ENCODE results near the gene SH2D6. TPM values are rescaled to one million over a fixed set of nuclear protein-coding genes. Genes with fewer than 3 reads are reported as not detected.

Gene SH2D6
- total and polyA plus RNA-seq, 2 of the 8 experiments (the other 6 are each of a cell fraction or from before 2014, with no cell fraction given) = 0.42 TPM; not detected in 1

DNA sequence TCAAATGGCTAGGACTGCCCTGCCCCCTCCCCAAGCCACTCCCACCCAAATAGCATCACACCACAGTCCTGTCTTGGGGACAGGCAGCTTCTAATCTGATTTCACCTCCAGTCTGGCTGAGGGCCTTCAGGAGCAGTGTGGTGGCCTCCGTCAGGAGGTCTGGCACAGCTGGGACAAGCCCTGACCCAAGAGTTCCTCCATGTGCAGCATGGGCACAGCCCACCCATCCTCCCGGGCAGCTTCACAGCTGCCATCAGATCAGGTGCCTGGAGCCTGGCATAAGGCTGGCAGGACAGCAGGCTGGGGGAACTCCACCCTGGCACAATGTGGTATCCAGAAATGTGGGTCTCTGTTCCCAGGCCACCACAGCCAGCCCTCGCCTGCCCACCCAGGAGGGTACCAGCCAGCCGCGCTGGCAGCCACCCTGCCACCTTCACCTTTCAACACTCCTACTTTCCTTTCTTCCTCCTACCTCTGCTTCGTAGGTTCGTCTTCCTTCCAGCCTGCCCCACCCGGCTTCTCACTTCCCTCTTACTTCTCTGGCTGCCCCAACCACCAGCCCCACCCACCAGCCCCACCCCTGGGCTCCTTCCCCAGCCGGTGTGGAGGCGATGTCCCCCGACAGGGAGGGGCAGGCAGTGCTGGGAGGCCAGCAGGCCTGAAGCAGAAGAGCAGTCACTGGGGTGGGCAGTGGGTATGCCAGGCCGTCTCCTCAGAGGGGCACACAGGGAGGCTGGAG lies 8.5 kb upstream of the SH2D6 start, which contains the start of gene CAPG:
Gene CAPG (minus strand): TSS at position 522 of the 739 bp plus-strand sequence. CDS start 8,221 bp downstream, outside the sequence.
- H3K9ac ChIP-seq (replicated peaks in 1 of 4; ENCODE audit: extremely low read depth in 1 of 4, low read depth in 3 of 4, low read length in 3 of 4) = no peak within 1 kb of the TSS; a peak in 1 of 7 replicates
- peak within 1 kb of the TSS; percentile 29; the same call in 1 of the 2 replicates for H4K8ac ChIP-seq (ENCODE audit: extremely low read depth, insufficient read depth, low read length)
- peak within 1 kb of the TSS; percentile 88 for H4K91ac ChIP-seq (replicated peaks; ENCODE audit: insufficient read length, low read length)
- H2BK5ac ChIP-seq (ENCODE audit: low read depth, low read length) = peak within 1 kb of the TSS; percentile 61; the same call in 1 of the 2 replicates
- WGBS, 2 experiments (ENCODE audit: extremely low coverage in 1 of 2, insufficient coverage in 1 of 2, insufficient read length in 1 of 2, insufficient replicate concordance in 2 of 2, low coverage in 1 of 2, low lambda C conversion rate in 2 of 2, missing lambda C conversion rate in 1 of 2) = 58% methylated on average over 6 of the region's 12 CpGs; no CpG with 5 or more reads in 1 of the 2 experiments
- no peak within 1 kb of the TSS for H3K23ac ChIP-seq (ENCODE audit: insufficient read length)
- H4K5ac ChIP-seq (ENCODE audit: insufficient read length, low read depth, low read length) = peak within 1 kb of the TSS; percentile 9
- peak within 1 kb of the TSS; percentile 92; the same call in 1 of the 2 replicates for H2BK12ac ChIP-seq (ENCODE audit: low read depth, low read length)
- H3K4me3 ChIP-seq (ENCODE audit: extremely low read depth in 1 of 4, insufficient read depth in 2 of 4, low read depth in 3 of 4, low read length in 4 of 4) = peak within 1 kb of the TSS in 1 of 4 experiments; percentile 28; a peak in 1 of 8 replicates
- CTCF ChIA-PET (ENCODE audit: partially characterized antibody) = interaction anchor here (1.3 to 7.2 kb wide), 4 partner anchors 10 to 144 kb away, joined by 3 to 58 read pairs (median 10); partner anchors contain the start of gene SH2D6
- peak within 1 kb of the TSS; percentile 50 to 81 for H3K4me2 ChIP-seq (ENCODE audit: insufficient read depth in 1 of 2, low read depth in 2 of 2, low read length in 2 of 2)
- H3K23me2 ChIP-seq (ENCODE audit: low read depth, low read length) = peaks cover 8% of the 10 kb centered on the region; the same call in 1 of the 2 replicates
- H3K27me3 ChIP-seq (replicated peaks in 1 of 4; ENCODE audit: control insufficient read depth in 3 of 4, extremely low read depth in 1 of 4, insufficient read depth in 3 of 4, low read length in 3 of 4) = peaks cover 0 to 3% (median 1%) of the 10 kb centered on the region in 4 experiments; a peak in 1 of 7 replicates
- H2AK5ac ChIP-seq (ENCODE audit: low read depth, low read length) = peak within 1 kb of the TSS; percentile 82; the same call in 1 of the 2 replicates
- peak within 1 kb of the TSS; percentile 92; the same call in 1 of the 2 replicates for H2BK15ac ChIP-seq (ENCODE audit: low read length)
- H3K14ac ChIP-seq (ENCODE audit: insufficient read length) = no peak within 1 kb of the TSS
- no peak within 1 kb of the TSS for H2AFZ ChIP-seq (ENCODE audit: low read length)
- no peak within 1 kb of the TSS for H3K27ac ChIP-seq (ENCODE audit: low read depth, low read length)
- peak within 1 kb of the TSS; percentile 19 for H3K4ac ChIP-seq (replicated peaks; ENCODE audit: insufficient read length, low read depth, low read length)
- H3K56ac ChIP-seq (replicated peaks; ENCODE audit: insufficient read length, low read depth, low read length) = peak within 1 kb of the TSS; percentile 69
- peak within 1 kb of the TSS; percentile 87 for H3K18ac ChIP-seq (ENCODE audit: extremely low read depth, low read length)
- H4K20me1 ChIP-seq (replicated peaks in 1 of 2; ENCODE audit: control insufficient read depth in 1 of 2, insufficient read depth in 2 of 2, low read length in 2 of 2) = no peaks in the 10 kb centered on the region
- peaks cover 5 to 19% (median 15%) of the 10 kb centered on the region in 4 experiments for H3K4me1 ChIP-seq (replicated peaks in 1 of 4; ENCODE audit: control insufficient read depth in 3 of 4, insufficient read depth in 4 of 4, low read length in 3 of 4)
- no peak for FAIRE-seq
- H3K79me1 ChIP-seq (ENCODE audit: low read depth, low read length) = peaks cover 5% of the 10 kb centered on the region
- no peaks in the 10 kb centered on the region for H3K36me3 ChIP-seq (ENCODE audit: control insufficient read depth in 2 of 4, insufficient read depth in 4 of 4, low read length in 3 of 4)
- no peaks in the 10 kb centered on the region for H3K79me2 ChIP-seq (ENCODE audit: control insufficient read depth in 1 of 2, insufficient read depth in 2 of 2, low read length in 2 of 2)
- POLR2A ChIA-PET (ENCODE audit: partially characterized antibody) = interaction anchor here (1.0 to 55.3 kb wide), 5 partner anchors 10 to 137 kb away, joined by 3 to 1889 read pairs (median 4); partner anchors contain the start of genes GGCX and MAT2A
- H2BK20ac ChIP-seq (ENCODE audit: low read length) = peak within 1 kb of the TSS; percentile 77; the same call in 1 of the 2 replicates
- peak within 1 kb of the TSS; percentile 10 for H2BK120ac ChIP-seq (replicated peaks; ENCODE audit: low read depth, low read length)
- no peaks in the 10 kb centered on the region for H3K9me3 ChIP-seq (ENCODE audit: insufficient read depth in 2 of 2, low read depth in 1 of 2, low read length in 1 of 2)
- peak in 1 of 2 experiments; percentile 53 for DNase-seq (ENCODE audit: low read depth in 1 of 2, low spot score in 2 of 2)
- TF ChIP-seq EZH2 (IDR thresholded peaks at IDR 0.05; ENCODE audit: low read depth, low read length, severe bottlenecking) (no peak), CTBP2 (IDR thresholded peaks at IDR 0.05; ENCODE audit: borderline replicate concordance, insufficient read depth, insufficient read length, low read length) (no peak), PHF8 (conservative IDR thresholded peaks at IDR 0.05; ENCODE audit: low read depth, low read length) (no peak), NANOG (IDR thresholded peaks at IDR 0.05; ENCODE audit: insufficient read depth, low read depth, low read length, poor library complexity, severe bottlenecking) (no peak), TAF1 (IDR thresholded peaks at IDR 0.05; ENCODE audit: low read depth, low read length) (no peak), HDAC6 (IDR thresholded peaks at IDR 0.05; ENCODE audit: low read depth, low read length) (no peak), CHD2 (IDR thresholded peaks at IDR 0.05; ENCODE audit: low read length) (no peak), SP4 (IDR thresholded peaks at IDR 0.05; ENCODE audit: low read length) (no peak), RNF2 (IDR thresholded peaks at IDR 0.05; ENCODE audit: borderline replicate concordance, low read depth, low read length, missing control alignments, poor library complexity, severe bottlenecking) (no peak)
- TF ChIP-seq, protein P1, sequence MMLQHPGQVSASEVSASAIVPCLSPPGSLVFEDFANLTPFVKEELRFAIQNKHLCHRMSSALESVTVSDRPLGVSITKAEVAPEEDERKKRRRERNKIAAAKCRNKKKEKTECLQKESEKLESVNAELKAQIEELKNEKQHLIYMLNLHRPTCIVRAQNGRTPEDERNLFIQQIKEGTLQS (IDR thresholded peaks at IDR 0.05; ENCODE audit: insufficient read depth, low read depth, low read length) = no peak

All from H1 (cell line).